Left ventricle myocardium inferior (tissue), 1 donor: Measurements from ENCODE around the gene LOXL3. TPM values are rescaled to one million over a fixed set of nuclear protein-coding genes. Genes with fewer than 3 reads are reported as not detected.
A peak's percentile ranks its signal among the peaks of the same experiment; 100 is the strongest.

Experiments used
- DNase-seq: peaks from one replicate; pipeline ENCODE4 v3.0.0-alpha.2; 2020
- H3K27ac ChIP-seq: fragments of 200-600 bp; replicated peaks from 2 replicates; pipeline ENCODE4 v1.8.0; 2021
- H3K27me3 ChIP-seq: fragments of 200-600 bp; 2 replicates; pipeline ENCODE4 v1.8.0; 2021; ENCODE audit warnings: low read depth
- H3K36me3 ChIP-seq: fragments of 200-600 bp; 2 replicates; pipeline ENCODE4 v1.8.0; 2021
- H3K4me1 ChIP-seq: fragments of 200-600 bp; 2 replicates; pipeline ENCODE4 v1.8.0; 2021
- H3K4me3 ChIP-seq: fragments of 200-600 bp; 2 replicates; pipeline ENCODE4 v1.8.0; 2021; ENCODE audit warnings: mild to moderate bottlenecking, moderate library complexity
- H3K9me3 ChIP-seq: fragments of 200-600 bp; replicated peaks from 2 replicates; pipeline ENCODE4 v1.8.0; 2021
- intact Hi-C: fragments of 100-400 bp; cut with micrococcal nuclease; formaldehyde crosslinking; loops from one replicate; pipeline ENCODE4 v1.11.0; 2022
- total RNA-seq: library from RNA; stranded (reverse); fragmentation: NEBNext Ultra II Directional; extraction: Animal tissue kit (Norgen Biotek cat#: 25700); gene quantifications from one replicate; pipeline ENCODE4 v1.2.1, GENCODE V29; 2021
- TF ChIP-seq, protein P1 (sequence below): fragments of 200-600 bp; IDR thresholded peaks from 2 replicates; pipeline ENCODE4 v1.8.0; 2021; ENCODE audit warnings: antibody characterized with exemption, mild to moderate bottlenecking, borderline replicate concordance
- donor health status: DM: no; HTN: yes; CAD: no; lungs with severe emphysema.

The LOXL3 gene
- total RNA-seq, 1 donor from 2014 or later: 4.7 TPM

DNA sequence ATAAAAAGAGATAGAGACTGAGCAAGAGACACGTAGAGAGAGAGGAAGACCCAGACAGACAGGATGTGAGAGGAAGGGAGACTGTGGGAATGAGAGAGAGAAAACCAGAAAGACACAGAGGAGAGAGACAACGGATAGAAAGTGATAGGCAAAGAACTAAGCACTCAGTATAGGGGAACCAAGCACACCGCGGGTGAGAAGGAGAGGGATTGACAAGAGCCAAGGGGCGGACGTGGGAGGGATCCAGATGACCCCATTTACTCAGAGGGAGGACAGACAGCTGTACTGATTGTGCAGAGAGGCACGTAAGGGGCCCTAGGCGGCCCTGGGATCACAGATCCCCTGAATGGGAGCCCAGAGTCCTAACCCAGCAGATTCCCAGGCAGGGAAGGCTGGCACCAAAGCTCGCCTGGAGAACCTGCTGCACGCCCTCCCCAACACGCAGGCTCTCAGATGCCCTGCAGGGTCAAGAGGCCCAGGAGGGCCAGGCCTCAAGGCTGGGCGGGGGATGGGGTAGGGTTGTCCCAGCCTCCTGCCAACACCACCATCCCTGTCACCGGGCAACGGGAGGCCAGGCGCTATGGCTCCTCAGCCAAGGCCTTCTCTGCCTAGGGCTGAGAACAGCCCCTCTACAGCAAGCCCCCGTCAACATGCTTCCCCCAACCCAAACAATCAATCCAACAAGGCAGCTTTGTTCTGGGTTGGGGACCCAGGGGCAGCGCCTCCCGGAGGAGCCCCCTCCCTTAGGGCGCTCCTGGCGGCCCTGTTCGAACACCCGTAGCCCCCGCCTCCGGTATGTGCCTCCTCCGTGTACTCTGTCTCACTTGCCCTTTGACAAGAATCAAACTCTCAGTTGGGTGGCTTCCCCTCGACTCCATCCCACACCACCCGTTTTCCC, 579 bp downstream of the LOXL3 start:
- Histone ChIP-seq H3K4me1 (peaks cover 59% of the 10 kb centered on the region), H3K27me3 (peaks cover 37% of the 10 kb centered on the region), H3K27ac (peak overlapping the region; percentile 87), H3K4me3 (peak overlapping the region; percentile 78), H3K36me3 (no peaks in the 10 kb centered on the region), H3K9me3 (no peaks in the 10 kb centered on the region)
- DNase-seq: no peak
- intact Hi-C loops: no loop called here
- TF ChIP-seq, protein P1, sequence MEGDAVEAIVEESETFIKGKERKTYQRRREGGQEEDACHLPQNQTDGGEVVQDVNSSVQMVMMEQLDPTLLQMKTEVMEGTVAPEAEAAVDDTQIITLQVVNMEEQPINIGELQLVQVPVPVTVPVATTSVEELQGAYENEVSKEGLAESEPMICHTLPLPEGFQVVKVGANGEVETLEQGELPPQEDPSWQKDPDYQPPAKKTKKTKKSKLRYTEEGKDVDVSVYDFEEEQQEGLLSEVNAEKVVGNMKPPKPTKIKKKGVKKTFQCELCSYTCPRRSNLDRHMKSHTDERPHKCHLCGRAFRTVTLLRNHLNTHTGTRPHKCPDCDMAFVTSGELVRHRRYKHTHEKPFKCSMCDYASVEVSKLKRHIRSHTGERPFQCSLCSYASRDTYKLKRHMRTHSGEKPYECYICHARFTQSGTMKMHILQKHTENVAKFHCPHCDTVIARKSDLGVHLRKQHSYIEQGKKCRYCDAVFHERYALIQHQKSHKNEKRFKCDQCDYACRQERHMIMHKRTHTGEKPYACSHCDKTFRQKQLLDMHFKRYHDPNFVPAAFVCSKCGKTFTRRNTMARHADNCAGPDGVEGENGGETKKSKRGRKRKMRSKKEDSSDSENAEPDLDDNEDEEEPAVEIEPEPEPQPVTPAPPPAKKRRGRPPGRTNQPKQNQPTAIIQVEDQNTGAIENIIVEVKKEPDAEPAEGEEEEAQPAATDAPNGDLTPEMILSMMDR: no peak

DNA sequence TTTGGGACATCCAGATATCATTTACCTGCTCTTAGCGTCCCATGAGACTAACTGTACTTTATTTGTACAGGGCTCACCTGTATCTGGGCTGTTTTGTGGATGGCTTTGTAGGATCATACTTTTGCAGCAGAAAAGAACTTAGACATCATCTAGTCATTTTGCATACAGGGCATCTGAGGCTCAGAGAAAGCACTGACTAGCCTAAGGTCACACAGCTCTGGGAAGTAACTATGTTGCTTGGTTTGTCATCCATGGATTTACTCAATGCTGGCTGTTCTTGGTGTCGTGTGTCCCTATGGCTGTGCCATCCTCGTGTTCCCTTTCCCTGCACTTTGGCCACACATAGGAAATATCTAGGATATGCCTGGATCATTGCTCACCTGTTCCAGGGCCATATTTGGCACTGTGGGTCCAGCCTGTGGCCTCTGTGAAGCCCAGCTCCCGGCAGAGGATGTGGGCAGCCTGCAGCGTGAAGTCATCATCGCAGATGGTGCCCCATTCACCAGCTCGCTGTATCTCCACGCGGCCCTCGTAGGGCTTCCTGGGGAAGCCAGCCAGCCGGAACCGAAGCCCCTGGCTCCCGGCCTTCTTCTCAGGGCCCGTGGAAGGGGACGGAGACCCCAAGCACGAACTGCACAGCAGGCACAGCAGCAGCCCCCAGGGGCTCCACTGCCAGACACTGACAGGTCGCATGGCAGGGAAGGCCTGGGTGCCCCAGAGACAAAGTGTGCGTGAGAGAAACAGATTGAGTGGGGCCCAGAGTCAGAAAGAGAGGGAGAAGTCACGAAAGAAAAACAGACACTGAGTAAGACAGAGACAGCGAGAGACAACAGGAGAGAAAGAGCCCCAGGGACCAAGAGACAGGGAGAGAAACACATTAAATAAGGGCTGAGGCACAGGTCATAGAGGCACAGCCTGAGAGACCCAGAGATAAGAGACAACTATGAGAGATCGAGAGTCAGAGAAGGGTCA, 1.5 kb downstream of the LOXL3 start:
- TF ChIP-seq, protein P1: no peak
- intact Hi-C loops: no loop called here
- peak overlapping the region; percentile 87 for H3K27ac ChIP-seq
- DNase-seq: no peak
- H3K4me1 ChIP-seq: peaks cover 61% of the 10 kb centered on the region
- peaks cover 37% of the 10 kb centered on the region for H3K27me3 ChIP-seq
- no peaks in the 10 kb centered on the region for H3K9me3 ChIP-seq
- H3K4me3 ChIP-seq: peak overlapping the region; percentile 78
- no peaks in the 10 kb centered on the region for H3K36me3 ChIP-seq

DNA sequence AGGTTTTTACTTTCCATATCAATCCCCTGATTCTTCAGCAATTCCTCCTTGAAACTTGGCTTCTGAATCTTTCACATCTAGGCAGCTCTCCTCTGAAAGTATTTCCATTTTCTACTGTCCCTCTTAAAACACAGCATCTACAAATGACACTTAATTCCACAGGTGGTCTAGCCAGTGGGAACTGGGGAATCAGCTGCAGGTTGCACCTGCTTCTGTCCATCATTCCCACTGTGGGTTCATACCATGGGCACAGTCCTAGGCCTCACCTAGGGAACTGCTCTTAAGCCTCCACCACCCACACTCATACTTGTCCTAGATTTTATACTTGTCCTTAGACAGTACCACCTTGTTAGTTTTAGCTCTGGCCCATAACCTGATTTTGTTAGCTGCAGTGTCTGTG, 2.2 kb downstream of the LOXL3 start:
- no peak for DNase-seq
- no peak overlapping the region for H3K4me3 ChIP-seq
- no peaks in the 10 kb centered on the region for H3K36me3 ChIP-seq
- H3K9me3 ChIP-seq: no peaks in the 10 kb centered on the region
- intact Hi-C loops: no loop called here
- peaks cover 37% of the 10 kb centered on the region for H3K27me3 ChIP-seq
- no peak overlapping the region for H3K27ac ChIP-seq
- peaks cover 61% of the 10 kb centered on the region for H3K4me1 ChIP-seq
- TF ChIP-seq, protein P1: no peak

DNA sequence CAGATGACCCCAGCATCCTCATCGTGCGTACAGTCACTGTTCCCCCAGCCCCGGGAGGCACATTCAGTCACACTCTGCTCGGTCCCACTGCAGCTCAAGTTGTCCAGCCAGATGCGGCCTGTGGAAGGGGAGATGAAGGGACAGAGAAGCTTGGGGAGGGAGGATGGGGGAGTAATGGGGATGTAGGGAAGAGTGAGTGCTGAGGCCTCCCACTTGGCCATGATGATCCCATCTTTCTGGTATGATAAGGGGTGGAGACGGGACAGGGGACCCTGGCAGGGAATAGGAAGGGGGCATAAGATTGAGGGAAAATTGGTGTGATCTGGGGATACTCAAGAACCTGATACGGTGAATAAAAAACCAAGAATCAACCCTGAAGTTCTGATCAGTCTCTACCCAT, 3.5 kb downstream of the LOXL3 start:
- Histone ChIP-seq H3K4me3 (no peak overlapping the region), H3K27me3 (peaks cover 35% of the 10 kb centered on the region), H3K4me1 (peaks cover 57% of the 10 kb centered on the region), H3K9me3 (no peaks in the 10 kb centered on the region), H3K27ac (no peak overlapping the region), H3K36me3 (no peaks in the 10 kb centered on the region)
- TF ChIP-seq, protein P1: no peak
- intact Hi-C loops: no loop called here
- DNase-seq: no peak

DNA sequence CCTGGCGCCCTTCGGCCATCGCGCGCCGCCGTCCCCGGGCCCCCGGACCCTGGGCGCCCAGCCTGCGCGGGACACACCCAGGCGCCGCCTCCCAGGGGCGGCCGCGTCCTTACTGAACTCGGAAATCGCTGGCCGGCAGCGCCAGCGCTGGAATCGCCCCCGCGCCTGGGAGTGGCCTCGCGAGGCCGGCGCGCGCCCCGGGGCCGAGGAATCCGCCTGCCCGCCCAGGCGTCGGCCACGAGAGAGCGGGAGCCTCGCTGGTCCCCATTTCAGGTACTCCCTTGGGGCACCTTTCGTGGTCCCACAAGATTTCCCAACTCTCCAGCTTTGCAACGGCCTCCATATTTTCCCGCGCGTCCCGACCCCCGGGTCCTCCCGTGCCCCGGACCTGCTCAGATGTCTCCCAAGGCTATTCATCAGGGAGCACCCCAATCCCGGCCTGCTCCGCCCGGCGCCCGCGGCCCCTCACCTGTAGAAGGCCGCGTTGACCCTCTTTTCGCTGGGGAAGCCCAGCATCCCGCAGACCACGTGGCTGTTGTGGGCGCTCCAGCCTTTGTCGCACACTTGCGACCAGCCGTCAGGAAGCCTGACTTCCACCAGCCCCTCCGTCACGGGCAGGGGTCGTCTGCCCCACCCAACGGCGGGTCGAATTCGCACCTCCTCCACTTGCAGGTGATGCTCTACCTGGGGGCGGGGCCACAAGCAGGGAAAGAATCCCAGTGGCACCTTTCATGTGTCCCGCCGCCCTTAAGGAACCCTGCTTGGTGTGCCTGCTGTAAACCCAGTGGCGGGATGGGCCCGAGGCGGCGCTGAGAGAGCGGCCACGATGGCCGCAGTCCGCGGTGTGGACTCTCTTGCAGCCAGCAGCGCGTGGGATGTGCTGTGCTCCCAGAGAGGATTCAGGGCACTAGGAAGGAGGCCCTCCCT, 4.6 kb downstream of the LOXL3 start:
- intact Hi-C loops: loop anchor here (10.0 kb wide), 1 partner anchor 64 kb away; the partner anchor contains the start of genes CCDC142 and TTC31
- peak; percentile 79 for DNase-seq
- H3K27ac ChIP-seq: peak overlapping the region; percentile 89
- peaks cover 46% of the 10 kb centered on the region for H3K4me1 ChIP-seq
- H3K27me3 ChIP-seq: peaks cover 24% of the 10 kb centered on the region
- TF ChIP-seq, protein P1: no peak
- H3K4me3 ChIP-seq: peak overlapping the region; percentile 71
- H3K36me3 ChIP-seq: no peaks in the 10 kb centered on the region
- no peaks in the 10 kb centered on the region for H3K9me3 ChIP-seq
